Stimulated activated CD8-positive, alpha-beta memory T cell treated with anti-CD3 and anti-CD28 coated beads, Interleukin-4, amount 100 ng/mL, for 48 hours (primary cell): ENCODE measurements around the gene TUFT1.
"Not testable (repeated sequence)": the region's sequence is repeated elsewhere in the genome, so short reads cannot be mapped to it uniquely, and the experiment has no call there.

Experiments used
- DNase-seq: peaks from one replicate; pipeline ENCODE4 v3.0.0-alpha.2; 2020

Gene TUFT1

GRCh38 chr1:151618996-151619395, 78.9 kb downstream of the TUFT1 start:
- not testable (repeated sequence) for DNase-seq

- DNase-seq: no peak
These were observed 79.5 kb downstream of the TUFT1 start for GRCh38 chr1:151619489-151620093.

- no peak for DNase-seq
These were observed 80.2 kb downstream of the TUFT1 start for GRCh38 chr1:151620286-151620685.

DNA sequence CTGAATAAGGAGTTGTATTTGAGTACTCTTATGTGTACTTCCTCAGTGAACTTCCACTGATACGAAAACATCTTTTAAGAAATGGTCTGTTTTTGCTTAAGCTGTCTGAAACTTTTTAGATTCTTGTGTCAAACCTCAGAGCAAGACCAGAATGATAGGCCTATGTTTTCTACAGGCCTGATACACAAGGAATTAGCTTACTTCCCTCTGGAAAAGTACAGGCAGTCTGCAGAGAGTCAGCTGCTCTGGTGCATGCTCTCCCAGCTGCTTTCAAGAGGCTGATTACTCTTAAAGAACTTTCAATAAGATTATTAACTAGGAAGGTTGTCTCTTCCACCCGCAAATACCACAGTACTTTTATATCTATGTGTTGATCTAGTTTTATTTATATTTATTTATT, 81.2 kb downstream of the TUFT1 start:
- DNase-seq: no peak

GRCh38 chr1:151624783-151625182, 84.7 kb downstream of the TUFT1 start:
- no peak for DNase-seq

DNA sequence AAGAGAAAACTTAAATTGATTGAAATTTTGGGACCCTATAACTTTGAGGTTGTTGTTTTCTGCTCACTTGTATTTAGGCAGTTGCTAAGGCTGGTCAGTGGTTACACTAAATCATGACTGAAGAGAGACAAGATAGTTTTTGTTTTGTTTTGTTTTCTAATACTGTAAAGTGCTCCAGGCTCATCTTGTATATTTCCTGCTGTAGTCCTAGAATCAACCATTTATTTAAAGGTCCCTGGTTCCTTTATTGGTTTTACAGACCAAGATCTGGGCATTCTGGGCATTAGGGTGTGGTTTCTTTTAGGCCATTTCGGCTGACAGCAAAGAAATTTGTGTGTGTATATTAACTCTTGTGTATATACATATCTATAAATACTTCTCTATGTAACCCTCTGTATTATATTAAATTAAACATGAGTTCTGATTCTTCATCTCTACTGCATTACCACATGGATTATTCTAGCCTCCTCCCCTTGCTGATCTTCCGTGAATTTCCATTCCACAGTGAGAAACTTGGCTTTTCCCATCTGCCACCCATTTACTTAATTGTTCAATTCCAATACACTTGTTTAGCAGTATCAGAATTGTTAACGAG, 86.7 kb downstream of the TUFT1 start:
- DNase-seq: no peak

- no peak for DNase-seq
These were observed 89.2 kb downstream of the TUFT1 start for GRCh38 chr1:151629278-151629677.
